ENCODE results near the gene CIZ1. TPM values are rescaled to one million over a fixed set of nuclear protein-coding genes. Genes with fewer than 3 reads are reported as not detected.

CIZ1 gene
- total and polyA plus RNA-seq, 9 of the 15 experiments (the other 6 are each of a cell fraction or from before 2014, with no cell fraction given), result 6.6 to 329 (median 87.8) TPM

DNA sequence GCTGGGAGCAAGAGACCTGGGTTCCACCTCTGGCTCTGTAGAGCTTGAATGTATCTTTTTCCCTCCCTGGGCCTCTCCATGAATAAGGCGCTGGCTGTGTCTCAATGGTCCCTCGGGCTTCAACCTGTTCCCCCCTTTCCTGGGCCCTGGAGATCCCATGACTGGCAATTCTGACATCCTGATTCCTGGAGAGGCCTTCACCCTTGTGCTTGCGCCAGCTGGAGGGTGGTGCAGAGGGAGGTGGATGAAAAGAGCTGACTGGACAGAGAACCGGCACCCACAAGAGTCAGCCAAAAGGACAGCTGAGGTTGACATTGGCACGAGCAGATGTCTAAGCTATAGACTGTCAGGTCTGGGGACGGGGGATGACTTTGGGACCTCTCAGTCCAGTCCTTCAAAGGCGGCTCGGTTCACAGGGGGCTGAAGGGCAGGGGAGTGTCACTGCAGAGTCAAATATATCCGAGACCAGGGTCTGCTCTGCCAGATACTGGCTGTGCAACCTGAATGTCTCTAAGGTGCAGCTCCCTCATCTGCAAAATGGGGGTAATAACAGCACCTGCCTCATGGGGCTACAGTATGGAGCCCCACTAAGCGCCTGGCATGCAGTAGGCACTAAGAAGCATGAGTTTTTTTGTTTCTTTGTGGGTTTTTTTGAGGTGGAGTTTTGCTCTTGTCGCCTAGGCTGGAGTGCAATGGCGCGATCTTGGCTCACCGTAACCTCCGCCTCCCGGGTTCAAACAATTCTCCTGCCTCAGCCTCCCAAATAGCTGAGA, 25.6 kb upstream of the CIZ1 start:
- H3K27me3 ChIP-seq (ENCODE audit: control insufficient read depth in 2 of 2, insufficient read depth in 2 of 2, low read length in 2 of 2), result no peaks in the 10 kb centered on the region
- H3K36me3 ChIP-seq (ENCODE audit: control insufficient read depth, insufficient read depth, low read length), result no peaks in the 10 kb centered on the region
- intact Hi-C loops (cut with micrococcal nuclease), result loop anchor here (10.0 kb wide), 1 partner anchor 128 kb away; the partner anchor contains the start of gene SLC27A4
- H3K4me1 ChIP-seq (replicated peaks in 1 of 2; ENCODE audit: control insufficient read depth in 2 of 2, insufficient read depth in 2 of 2, low read length in 2 of 2), result peaks cover 17 to 49% of the 10 kb centered on the region in 2 experiments
- no peak overlapping the region for H3K4me3 ChIP-seq
- WGBS (ENCODE audit: insufficient coverage, low coverage, missing lambda C conversion rate), result 70% methylated on average over 16 of the region's 16 CpGs
- no peaks in the 10 kb centered on the region for H3K9me3 ChIP-seq (replicated peaks; ENCODE audit: control insufficient read depth, insufficient read depth, low read depth, low read length)
- H3K27ac ChIP-seq (ENCODE audit: extremely low read depth, low read depth, low read length), result no peak overlapping the region
- in situ Hi-C loops (cut with MboI), result loop anchor here (10.0 kb wide), 1 partner anchor 1458 kb away; no protein-coding TSS in a partner anchor
- TF ChIP-seq MECOM (CRISPR knock-in tag; IDR thresholded peaks at IDR 0.05) (no peak), ZNF316 (IDR thresholded peaks at IDR 0.05) (peak; percentile 82), BCOR (IDR thresholded peaks at IDR 0.05) (0 out of 2 replicates have a peak, but pooled peaks have one; percentile 8), MAFG (tag; conservative IDR thresholded peaks at IDR 0.05) (0 out of 2 replicates have a peak, but pooled peaks have one; percentile 27), ZKSCAN1 (IDR thresholded peaks at IDR 0.05; ENCODE audit: low read depth, low read length) (peak; percentile 96)
- H3K9ac ChIP-seq (ENCODE audit: insufficient read depth in 1 of 2, low read depth in 2 of 2, low read length in 2 of 2), result peak overlapping the region in 1 of 2 experiments; percentile 20; a peak in 1 of 4 replicates
- peaks cover 5% of the 10 kb centered on the region; the same call in 1 of the 2 replicates for H4K20me1 ChIP-seq (replicated peaks; ENCODE audit: control insufficient read depth, insufficient read depth, low read length)
- FAIRE-seq, result no peak
- DNase-seq (ENCODE audit: extremely low read depth in 1 of 4, low spot score in 3 of 4), result no peak
- H2AFZ ChIP-seq (ENCODE audit: low read depth, low read length), result no peak overlapping the region
- no TSS peak for BruUV-seq (replicated peaks)
- H3K79me2 ChIP-seq (ENCODE audit: control insufficient read depth, insufficient read depth, low read length), result no peaks in the 10 kb centered on the region
- POLR2A ChIA-PET, result interaction anchor here (0.6 to 3.3 kb wide), 15 partner anchors 7 to 78 kb away, joined by 3 to 33 read pairs (median 5); no protein-coding TSS in a partner anchor
- no peak overlapping the region for H3K4me2 ChIP-seq (ENCODE audit: insufficient read depth, low read length)
- peaks cover 5% of the 10 kb centered on the region for H3K9me1 ChIP-seq (ENCODE audit: control insufficient read depth, insufficient read depth, low read length)
- CTCF ChIA-PET (ENCODE audit: low intra/inter-chr PET ratio), result no interaction called here
- no peak for ATAC-seq

Measured in K562 (cell line).